GM19395 (cell line): ENCODE data around the gene TLCD3B.
"Not testable (repeated sequence)": the region's sequence is repeated elsewhere in the genome, so short reads cannot be mapped to it uniquely, and the experiment has no call there.

Experiments
- ATAC-seq: cut with Tn5 transposase; IDR thresholded peaks from one replicate; pipeline ENCODE4 v1.9.1; 2021; ENCODE audit warnings: mild to moderate bottlenecking, moderate library complexity; ENCODE audit not compliant: unreplicated experiment

Gene TLCD3B

DNA sequence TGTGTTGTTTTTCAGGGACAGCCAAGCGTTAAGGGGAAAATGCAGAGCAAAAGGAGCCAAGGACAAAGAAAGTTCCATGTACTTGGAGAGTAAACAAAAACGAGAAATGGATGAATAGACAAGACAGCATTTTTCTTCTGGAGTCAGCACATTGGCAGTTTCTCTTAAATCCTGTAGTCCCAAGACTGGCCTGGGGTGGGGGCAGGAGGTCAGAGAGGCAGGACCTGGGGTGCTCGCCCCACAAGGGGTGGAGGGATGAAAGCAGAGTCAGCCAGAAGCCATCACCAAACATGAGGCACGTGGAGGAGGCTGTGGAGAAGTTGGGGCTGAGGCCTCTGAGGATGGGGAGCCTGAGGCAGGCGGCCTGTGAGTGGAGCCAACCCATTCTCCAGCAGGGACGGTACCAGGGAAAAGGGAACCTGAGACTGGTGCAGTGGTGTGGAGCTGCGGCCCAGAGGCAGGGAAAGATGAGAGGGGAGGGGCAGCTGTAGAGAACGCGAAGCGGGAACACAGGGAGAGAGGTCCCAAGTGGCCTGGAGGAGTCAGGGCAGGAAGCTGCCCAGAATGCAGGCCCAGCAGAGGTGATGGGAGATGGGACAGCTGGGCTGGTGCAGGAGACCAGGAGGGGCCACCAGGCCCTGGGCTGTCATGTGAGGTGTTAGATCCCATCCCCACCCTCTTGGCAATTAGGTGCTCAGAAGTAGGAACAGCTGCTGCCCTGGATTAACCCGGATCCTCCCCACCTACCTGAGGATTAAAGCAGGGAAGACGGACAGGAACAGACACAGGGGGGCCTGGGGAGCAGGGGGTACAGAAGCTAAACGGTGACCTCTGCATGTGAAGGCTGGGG lies 3.3 kb downstream of the TLCD3B start:
- no peak for ATAC-seq

DNA sequence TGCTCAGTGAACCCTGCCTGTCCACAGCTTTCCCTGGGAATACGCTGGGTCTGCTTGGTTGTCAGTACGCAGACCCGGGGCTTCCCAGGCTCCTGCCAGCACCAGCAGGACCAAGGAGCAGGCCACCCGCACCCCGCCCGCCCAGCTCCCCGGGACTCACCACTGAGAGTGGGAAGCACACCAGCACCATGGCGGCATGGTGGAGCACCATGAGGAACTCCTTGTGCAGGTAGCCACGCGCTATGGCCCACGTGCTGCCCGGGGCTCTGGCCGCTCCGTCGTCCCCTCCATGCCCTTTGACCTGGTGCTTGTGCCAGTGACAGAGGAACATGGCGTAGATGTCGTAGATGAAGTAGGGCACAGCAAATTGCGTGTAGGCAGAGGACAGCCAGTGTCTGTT lies 4.6 kb downstream of the TLCD3B start:
- no peak for ATAC-seq

DNA sequence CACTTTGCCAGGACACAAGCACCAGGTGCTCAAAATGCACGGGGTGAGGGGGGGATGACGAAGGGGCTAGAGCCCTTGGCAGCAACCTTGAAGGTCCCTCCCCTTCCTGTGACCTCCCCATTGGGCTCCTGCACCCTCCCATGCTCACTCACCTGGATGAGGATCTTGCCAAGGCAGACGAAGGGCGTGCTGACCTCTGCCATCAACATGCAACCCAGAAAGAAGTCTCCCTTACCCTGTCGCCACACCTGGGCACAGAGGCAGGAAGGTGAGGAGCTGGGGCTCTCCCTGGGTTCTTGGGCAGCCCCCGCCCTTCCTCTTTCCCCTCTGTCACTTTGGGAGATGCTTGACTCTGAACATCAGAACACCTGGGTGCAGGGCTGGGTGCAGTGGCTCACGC lies 5.5 kb downstream of the TLCD3B start:
- ATAC-seq: no peak

DNA sequence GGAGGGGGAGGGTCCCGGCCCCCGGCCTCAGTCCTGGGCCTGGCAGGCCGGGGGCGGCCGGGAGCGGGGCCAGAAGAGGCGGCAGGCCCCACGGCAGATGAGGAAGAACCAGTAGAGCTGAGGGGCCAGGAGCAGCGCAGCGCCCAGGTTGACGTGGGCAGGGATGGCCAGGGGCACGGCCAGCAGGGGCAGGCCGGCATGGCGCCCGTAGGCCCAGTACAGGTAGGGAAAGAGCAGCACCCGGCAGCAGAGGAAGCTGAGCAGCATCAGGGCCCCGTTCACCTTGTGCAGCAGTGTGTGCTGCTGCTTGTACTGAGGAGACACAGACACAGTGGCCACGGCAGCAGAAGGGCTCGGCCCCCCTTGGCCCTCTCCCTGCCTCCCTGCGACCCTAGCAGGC lies 5.9 kb downstream of the TLCD3B start:
- no peak for ATAC-seq

DNA sequence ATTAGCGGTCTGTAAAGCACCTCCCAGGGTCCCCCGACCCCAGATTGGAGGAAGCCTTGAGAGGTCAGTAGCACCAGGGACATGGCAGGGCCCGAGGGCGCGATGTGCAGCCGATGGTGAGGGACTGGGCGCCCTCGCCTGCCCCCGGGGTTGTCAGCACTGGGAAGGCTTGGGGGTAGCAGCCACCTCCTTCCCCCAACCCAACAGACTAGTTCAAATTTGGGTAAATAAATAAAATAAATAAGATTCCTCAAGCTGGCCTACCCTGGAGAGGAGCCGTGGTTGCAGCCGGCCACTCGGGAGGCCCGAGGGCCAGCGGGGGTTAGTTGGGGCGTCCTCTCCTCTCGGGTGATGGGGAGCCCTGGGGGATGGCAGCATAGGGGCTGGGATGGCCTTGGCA lies 6.6 kb downstream of the TLCD3B start:
- ATAC-seq: no peak

DNA sequence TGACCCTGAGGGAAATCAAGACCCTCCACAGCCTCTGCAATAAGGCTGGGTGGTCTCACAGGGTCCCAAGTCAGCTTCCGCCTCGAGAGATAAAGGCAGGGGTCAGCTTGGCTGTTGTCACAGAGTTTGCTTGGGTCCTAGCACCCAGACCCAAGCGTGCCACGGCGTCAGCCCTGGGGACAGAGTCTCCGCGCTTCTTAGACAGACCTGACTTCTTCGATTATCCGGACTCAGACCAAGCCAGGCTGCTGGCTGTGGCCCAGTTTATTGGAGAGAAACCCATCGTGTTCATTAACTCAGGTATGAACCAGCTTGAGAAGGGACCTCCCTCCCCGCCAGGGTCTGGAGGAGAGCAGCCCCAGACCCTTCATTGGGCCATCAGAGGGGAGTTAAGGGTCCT lies 7.5 kb downstream of the TLCD3B start:
- ATAC-seq: no peak

DNA sequence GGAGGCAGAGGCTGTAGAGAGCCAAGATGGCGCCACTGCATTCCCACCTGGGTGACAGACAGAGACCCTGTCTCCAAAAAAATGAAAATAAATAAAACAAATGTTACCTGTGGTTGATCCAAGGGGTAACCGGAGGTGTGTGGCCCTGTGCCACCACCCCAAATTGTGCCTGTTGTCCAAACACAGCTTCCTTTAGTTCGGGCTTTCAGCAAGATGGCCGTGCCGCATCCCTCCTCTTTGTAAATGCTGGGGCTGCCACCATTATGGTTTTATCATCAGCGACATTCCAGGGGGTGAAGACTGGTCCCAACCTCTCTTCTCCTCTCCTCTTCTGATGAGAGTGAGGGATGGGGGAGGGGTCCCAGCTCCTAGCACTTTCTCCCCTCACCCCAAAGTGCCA lies 8.2 kb downstream of the TLCD3B start, which contains the start of gene C16orf92:
C16orf92 (plus strand) TSS at position 312 of the 400 bp plus-strand sequence. CDS start 143 bp downstream, outside the sequence.
- ATAC-seq: no peak

DNA sequence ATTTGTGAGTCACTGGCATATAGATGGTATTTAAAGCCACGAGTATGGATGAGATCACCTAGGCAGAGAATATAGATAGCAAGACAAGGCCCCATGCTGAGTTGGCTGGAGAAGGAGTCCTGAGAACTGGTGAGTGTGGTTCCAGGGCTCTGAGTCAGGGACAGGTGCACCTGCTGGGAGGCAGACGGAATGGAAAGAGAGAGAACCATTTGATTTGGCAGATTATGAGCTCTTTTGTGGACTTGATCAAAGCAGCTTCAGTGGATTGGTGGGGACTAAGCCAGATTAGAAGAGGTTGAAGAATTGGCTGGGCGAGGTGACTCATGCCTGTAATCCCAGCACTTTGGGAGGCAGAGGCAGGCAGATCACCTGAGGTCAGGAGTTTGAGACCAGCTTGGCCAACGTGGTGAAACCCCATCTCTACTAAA lies 12.3 kb downstream of the TLCD3B start:
- no peak for ATAC-seq

DNA sequence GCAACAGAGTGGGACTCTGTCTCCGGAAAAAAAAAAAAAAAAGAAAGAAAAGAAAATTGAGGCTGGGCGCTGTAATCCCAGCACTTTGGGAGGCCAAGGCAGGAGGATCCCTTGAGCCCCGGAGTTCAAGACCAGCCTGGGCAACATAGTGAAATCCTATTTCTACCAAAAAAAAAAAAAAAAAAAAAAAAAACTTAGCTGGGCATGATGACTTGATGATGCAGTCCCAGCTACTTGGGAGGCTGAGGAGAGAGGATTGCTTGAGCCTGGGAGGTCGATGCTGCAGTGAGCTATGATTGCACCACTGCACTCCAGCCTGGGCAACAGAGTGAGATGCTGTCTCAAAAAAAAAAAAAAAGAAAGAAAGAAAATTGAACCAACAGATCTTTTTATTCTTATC lies 13.1 kb downstream of the TLCD3B start:
- ATAC-seq: not testable (repeated sequence)

DNA sequence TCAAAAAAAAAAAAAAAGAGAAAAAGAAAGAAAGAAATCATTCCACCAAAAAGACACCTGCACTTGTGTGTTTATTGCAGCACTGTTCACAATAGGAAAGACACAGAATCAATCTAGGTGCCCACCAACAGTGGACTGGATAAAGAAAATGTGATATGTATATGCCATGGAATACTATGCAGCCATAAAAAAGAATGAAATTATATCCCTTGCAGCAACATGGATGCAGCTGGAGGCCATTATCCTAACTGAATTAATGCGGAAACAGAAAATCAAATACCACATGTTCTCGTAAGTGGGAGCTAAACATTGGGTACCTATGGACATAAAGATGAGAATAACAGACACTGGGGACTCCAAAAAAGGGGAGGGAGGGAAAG lies 13.8 kb downstream of the TLCD3B start:
- ATAC-seq: no peak

DNA sequence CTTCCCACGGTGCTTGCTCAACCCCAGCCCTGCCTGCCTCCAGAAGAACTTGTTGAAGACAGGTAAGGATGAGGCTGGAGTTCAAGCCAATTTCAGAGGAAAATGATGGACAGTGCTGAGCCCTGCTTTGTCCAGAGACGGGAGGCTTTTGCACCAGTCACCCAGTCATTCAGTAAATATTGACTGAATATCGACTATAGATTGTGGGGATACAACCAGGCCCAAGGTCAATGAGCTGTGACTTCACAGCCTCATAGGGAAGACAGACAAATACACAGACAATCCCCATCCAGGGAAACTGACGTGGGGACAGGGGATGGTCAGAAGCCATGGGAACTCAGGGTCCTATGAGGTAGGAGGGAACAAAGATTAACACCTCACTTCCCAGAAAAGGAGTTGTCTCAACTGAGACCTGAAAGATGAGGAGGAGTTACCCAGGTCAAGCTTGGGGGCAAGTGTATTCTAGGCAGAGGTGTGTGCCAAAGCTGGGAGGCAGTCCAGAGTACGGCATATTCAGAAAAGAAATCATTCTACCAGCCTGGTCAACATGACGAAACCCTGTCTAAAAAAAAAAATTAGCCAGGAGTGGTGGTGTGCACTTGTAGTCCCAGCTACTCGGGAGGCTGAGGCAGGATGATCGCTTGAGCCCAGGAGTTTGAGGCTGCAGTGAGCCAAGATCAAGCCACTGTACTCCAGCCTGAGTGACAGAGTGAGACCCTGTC lies 14.4 kb downstream of the TLCD3B start:
- no peak for ATAC-seq

DNA sequence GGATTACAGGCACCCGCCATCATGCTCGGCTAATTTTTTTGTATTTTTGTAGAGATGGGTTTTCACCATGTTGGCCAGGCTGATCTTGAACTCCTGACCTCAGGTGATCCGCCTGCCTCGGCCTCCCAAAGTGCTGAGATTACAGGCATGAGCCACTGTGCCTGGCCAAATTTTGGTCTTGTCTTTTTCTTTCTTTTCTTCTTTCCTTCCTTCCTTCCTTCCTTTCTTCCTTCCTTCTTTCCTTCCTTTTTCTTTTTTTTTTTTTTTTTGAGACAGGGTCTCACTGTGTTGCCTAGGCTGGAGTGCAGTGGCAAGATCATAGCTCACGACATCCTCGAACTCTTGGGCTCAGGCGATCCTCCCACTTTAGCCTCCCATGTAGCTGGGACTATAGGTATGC lies 15.6 kb downstream of the TLCD3B start:
- ATAC-seq: not testable (repeated sequence)

DNA sequence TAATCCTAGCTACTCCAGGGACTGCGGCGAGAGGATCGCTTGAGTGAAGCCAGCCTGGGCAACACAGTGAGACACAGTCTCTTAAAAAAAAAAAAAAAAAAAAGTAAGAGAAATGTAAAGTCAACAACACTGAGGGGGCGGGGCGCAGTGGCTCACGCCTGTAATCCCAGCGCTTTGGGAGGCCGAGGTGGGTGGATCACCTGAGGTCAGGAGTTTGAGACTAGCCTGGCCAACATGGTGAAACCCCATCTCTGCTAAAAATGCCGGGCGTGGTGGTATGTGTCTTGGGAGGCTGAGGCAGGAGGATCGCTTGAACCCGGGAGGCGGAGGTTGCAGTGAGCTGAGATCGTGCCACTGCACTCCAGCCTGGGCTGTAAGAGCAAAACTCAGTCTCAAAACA lies 18.5 kb downstream of the TLCD3B start:
- not testable (repeated sequence) for ATAC-seq

DNA sequence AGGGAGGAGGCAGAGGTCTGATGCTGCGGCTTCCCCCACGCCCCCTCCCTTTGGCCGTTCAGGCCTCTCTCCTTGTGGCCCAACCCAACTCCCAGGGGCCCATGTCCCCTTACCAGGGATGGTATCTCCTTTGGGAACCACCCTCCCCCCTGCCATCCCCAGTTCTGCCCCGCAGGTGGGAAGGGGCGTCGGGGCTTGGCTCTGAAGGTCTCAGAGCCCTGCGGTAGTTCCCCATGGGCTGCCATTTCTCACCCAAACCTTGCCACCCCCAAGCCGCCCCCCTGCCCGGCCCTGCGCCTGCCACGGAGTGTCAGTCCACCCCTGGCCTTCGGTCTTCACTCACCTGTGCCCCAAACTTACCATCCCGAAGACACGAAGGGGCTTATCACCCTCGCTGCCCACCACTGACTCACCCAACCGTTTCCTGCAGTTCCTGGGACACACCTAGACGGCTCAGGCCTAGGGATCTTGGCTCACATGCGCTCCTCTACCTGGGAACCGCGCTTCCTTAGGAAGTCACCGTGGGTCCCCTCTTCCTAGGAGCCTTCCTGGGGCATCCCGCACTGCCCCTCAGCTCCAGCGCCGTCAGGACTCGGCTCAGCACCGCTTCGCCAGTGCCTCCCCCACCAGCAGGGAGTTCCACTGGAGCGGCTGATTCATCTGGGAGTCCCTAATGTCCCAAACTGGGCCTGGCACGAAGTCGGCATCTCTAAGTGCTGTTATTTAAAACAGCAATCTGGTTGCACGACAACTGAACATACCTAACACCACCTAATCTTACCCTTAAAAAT lies 19.2 kb downstream of the TLCD3B start:
- no peak for ATAC-seq

DNA sequence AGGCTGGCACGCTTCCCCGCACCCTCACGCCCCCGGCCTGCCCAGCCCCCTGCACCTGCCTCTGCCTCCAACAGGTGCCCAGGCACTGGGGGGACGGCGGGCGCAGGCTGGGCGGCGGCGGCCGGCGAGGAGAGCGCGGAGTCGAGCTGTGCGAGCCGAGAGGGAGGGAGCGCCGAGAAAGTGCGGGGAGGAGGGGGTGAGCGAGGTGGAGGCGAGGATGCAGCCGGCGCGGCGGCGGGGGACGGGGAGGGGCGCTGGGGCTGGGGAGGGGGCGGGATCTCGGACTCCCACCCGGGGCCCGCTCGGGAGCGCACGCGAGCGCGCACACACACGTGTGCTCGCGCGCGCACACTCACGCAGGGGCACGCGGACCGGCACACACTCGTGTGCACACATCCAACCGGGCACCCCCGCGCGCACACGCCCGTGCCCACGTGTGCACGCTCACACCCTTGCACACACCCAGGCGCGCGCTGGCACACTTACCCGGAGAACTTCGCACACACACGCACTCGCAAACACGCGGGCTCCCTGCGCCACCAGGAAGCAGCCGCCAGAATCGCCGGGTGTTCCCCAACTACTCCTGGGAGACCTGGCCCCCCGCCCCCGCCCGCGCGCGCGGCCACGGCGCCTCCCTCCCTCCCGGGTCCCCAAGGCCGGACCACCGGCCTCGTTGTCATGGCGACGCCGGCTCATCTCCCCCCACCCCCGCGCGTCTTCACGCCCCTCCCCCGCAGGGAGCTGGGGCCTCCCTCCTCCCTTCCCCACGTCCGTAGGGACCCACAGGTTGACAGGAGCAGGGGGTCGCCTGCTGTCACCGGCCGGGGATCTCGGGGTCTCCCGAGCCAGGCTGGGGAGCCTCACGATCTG lies 20.0 kb downstream of the TLCD3B start, which contains the start of gene DOC2A:
DOC2A (minus strand) TSS at position 184 of the 870 bp plus-strand sequence. CDS start 805 bp downstream, outside the sequence.
- ATAC-seq: no peak

DNA sequence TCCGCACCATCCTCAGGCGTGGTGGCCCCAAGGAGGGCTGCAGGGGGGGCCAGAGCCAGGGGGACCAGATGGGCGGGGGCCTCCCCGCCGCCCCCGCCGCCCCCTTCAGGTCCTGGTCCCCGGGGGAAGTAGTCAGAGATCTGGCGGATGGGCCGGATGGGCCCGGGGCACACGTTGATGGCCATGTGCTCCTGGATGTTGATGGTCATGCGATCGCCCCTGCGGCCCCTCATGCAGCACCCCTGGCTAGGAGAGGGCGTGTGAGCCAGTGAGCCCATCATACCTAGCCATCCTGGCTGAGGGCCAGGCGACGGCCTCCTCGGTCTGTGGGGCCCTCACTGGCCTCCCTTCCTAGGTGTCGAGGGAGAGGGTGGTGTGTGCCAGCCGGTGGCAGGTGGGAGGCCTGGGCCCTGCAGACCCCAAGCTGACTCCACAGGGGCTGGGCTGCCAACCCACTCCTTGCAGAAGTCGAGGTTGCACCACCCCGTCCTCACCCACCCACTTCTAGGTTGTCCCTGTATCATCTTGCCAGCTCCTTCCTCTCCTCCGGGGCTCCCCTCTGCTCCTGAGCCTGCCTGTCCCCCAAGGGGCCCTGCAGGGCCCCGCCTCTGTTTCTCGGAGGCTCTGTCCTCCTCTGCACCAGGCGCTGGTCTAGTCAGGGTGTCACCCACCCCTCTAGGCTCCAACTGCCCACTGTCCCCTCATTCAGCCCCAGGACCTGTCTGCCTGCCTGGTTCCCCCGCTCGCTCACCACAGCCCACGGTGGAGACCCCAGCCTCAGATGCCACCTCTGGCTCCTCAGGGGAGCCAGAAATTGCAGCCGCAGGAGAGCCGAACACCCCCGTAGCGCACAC lies 20.9 kb downstream of the TLCD3B start:
- ATAC-seq: no peak

DNA sequence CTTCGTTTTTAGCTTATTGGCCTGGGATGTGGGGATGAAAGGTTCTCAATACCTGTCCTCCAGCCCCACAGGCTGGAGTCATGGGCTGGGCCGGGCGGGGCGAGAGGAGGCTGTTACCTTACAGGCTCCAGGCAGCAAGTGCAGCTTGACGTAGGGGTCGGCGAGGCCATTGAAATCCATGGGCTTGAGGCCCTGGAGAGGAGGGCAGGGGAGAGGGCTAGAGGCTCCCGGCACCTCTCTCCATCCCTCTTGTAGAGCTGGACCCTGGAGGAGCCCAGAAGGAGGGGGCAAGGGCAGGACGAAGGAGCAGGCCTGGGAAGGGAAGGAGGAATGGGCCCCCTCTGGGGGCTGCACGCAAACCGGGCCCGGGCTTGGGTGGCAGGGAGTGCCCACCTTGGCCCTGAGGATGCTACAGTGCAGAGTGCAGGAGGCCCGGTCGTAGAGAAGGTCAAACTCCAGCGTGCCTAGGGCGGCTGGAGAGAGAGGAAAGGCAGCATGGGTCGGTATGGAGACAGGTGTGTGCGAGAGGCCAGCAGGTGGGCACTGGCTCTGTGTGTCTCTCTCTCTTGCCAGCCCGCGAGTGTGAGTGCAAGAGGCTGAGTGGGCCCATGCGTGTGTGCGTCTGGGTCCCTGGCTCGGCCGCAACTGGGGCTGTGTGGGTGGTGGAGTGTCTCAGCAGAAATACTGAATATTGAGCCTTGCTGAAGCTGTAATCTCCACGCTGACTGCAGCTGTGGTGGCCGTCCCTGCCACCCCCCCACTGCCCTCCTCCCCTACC lies 21.8 kb downstream of the TLCD3B start:
- ATAC-seq: no peak

DNA sequence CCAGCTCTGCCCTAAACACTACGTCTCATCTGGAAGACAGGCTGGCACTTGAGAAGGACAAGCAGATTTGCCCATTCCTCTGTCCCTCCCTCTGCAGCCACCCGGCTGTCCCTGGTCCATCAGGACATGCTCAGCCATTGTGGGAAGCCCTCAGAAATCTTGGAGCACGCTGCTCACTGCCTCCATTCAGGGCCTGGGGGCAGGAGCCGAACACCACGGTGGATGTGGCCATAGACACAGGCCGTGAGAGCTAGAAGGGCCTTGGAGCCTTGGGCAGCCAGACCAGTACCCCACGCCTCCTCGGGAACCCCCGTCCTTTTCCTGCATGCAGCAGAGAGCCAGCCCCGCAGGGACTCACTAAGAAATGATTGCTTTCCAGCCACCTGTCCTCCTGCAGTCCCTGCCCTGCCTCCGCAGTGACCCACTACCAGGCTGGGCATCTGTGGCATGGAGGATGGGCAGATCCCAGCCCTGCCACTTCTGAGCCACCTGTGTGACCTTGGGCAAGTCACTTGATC lies 23.6 kb downstream of the TLCD3B start:
- ATAC-seq: no peak
